Activated naive CD4-positive, alpha-beta T cell treated with anti-CD3 and anti-CD28 coated beads, Interleukin-2, amount 10 ng/mL, durations not matched to agents 7 days and 5 days (primary cell): ENCODE measurements around the gene SEMA6D.

Source experiments
- CTCF ChIA-PET: fragments of 350-600 bp; sonication (Branson Sonifier 250); formaldehyde crosslinking; loops from one replicate; lab custom pipeline; 2021; ENCODE audit warnings: antibody characterized with exemption; lab: Charles Lee
- DNase-seq: peaks from one replicate; pipeline ENCODE4 v3.0.0-alpha.2; 2020
- H3K27ac Mint-ChIP-seq: one replicate; pipeline ENCODE4 v1.8.0; 2021; ENCODE audit warnings: mild to moderate bottlenecking, moderate library complexity, mixed read lengths
- H3K27me3 Mint-ChIP-seq: one replicate; pipeline ENCODE4 v1.8.0; 2021; ENCODE audit warnings: mild to moderate bottlenecking, mixed read lengths
- H3K36me3 Mint-ChIP-seq: one replicate; pipeline ENCODE4 v1.8.0; 2021; ENCODE audit warnings: mixed read lengths
- H3K4me1 Mint-ChIP-seq: one replicate; pipeline ENCODE4 v1.8.0; 2021; ENCODE audit warnings: mixed read lengths
- H3K4me3 Mint-ChIP-seq: one replicate; pipeline ENCODE4 v1.8.0; 2021; ENCODE audit warnings: mild to moderate bottlenecking, moderate library complexity, mixed read lengths
- H3K9me3 Mint-ChIP-seq: one replicate; pipeline ENCODE4 v1.8.0; 2021; ENCODE audit warnings: mixed read lengths

SEMA6D gene

DNA sequence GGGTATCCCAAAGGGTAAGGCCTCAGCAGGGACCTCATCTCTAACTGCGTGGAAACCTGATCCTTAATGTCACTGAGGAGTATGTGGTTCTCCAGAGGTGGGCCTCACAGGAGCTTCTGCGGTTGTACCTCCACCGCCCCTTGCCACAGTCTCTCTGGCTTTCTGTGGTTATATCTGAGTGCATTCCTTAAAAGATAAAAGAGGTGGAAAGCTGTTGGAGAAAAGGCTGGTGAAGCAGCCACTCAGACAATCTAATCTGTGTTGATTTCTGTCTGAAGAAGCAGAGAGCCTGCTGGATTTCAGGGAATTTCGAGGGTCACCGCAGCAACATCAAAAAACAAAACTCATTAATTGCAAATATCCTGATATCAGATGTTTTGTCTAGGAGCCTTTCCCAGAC, 51.4 kb downstream of the SEMA6D start:
- Mint-ChIP-seq H3K27ac (no peak overlapping the region), H3K36me3 (no peaks in the 10 kb centered on the region), H3K9me3 (peaks cover 6% of the 10 kb centered on the region), H3K27me3 (peaks cover 3% of the 10 kb centered on the region), H3K4me1 (no peaks in the 10 kb centered on the region), H3K4me3 (no peak overlapping the region)
- CTCF ChIA-PET = no interaction called here
- DNase-seq = no peak

GRCh38 chr15:47769166-47769565, 51.9 kb downstream of the SEMA6D start:
- H3K4me1 Mint-ChIP-seq = no peaks in the 10 kb centered on the region
- H3K9me3 Mint-ChIP-seq = peaks cover 6% of the 10 kb centered on the region
- peaks cover 3% of the 10 kb centered on the region for H3K27me3 Mint-ChIP-seq
- H3K4me3 Mint-ChIP-seq = no peak overlapping the region
- H3K36me3 Mint-ChIP-seq = no peaks in the 10 kb centered on the region
- H3K27ac Mint-ChIP-seq = no peak overlapping the region
- CTCF ChIA-PET = no interaction called here
- DNase-seq = no peak

- Mint-ChIP-seq H3K27me3 (peaks cover 3% of the 10 kb centered on the region), H3K36me3 (no peaks in the 10 kb centered on the region), H3K4me1 (no peaks in the 10 kb centered on the region), H3K9me3 (peaks cover 4% of the 10 kb centered on the region), H3K4me3 (no peak overlapping the region), H3K27ac (no peak overlapping the region)
- no peak for DNase-seq
- CTCF ChIA-PET = no interaction called here
Observed at GRCh38 chr15:47773143-47773542, 55.8 kb downstream of the SEMA6D start.

DNA sequence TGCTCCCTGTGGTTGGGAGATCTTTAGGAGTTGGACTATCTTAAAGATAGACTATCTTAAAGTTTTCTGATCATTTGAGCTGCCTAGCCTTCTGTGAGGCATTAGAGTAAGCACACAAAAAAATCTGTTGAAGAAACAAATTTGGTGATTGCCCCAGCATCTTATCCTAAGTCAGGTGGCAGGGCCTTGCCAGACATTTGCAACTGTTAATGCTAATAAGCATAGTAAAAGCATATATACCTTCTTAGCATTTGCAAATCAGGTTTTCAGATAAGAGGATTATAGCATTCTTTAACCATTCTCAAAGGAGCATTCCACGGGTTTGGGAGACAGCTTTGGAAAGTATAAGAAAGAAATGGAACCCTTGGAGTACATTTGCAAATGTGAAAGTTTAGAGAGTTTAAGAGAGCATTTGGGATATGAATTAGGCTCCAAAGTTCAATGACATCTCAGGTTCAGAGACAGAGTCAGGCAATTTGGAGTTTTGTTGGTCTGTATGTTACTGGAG, 61.0 kb downstream of the SEMA6D start:
- no peak overlapping the region for H3K4me3 Mint-ChIP-seq
- no peaks in the 10 kb centered on the region for H3K4me1 Mint-ChIP-seq
- CTCF ChIA-PET = no interaction called here
- peaks cover 1% of the 10 kb centered on the region for H3K9me3 Mint-ChIP-seq
- H3K27ac Mint-ChIP-seq = no peak overlapping the region
- no peaks in the 10 kb centered on the region for H3K27me3 Mint-ChIP-seq
- H3K36me3 Mint-ChIP-seq = no peaks in the 10 kb centered on the region
- DNase-seq = no peak

- H3K27ac Mint-ChIP-seq = no peak overlapping the region
- H3K36me3 Mint-ChIP-seq = no peaks in the 10 kb centered on the region
- H3K9me3 Mint-ChIP-seq = no peaks in the 10 kb centered on the region
- H3K4me1 Mint-ChIP-seq = no peaks in the 10 kb centered on the region
- CTCF ChIA-PET = no interaction called here
- no peak for DNase-seq
- no peak overlapping the region for H3K4me3 Mint-ChIP-seq
- H3K27me3 Mint-ChIP-seq = no peaks in the 10 kb centered on the region
Observed at GRCh38 chr15:47780971-47781370, 63.7 kb downstream of the SEMA6D start.

DNA sequence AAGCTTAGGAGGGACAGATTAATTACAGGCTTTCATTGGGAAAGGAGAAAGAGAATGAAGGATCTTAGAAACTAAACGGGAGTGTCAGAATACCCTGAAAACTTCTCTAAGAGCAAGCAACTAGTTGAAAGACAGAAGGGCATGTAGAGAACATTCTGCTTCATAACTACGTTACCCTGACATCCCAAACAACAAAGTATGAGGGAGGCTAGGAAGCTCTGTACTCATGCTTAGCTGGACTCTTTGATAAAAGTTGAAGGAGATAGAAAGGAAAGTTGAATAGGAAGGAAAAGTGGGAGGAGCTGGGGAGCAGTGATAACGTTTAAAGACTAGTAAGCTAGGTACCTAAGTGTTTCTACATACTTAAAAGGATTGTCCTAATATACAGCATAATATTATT, 64.2 kb downstream of the SEMA6D start:
- CTCF ChIA-PET = no interaction called here
- DNase-seq = no peak
- H3K4me3 Mint-ChIP-seq = no peak overlapping the region
- H3K36me3 Mint-ChIP-seq = no peaks in the 10 kb centered on the region
- H3K27ac Mint-ChIP-seq = no peak overlapping the region
- H3K27me3 Mint-ChIP-seq = no peaks in the 10 kb centered on the region
- no peaks in the 10 kb centered on the region for H3K9me3 Mint-ChIP-seq
- H3K4me1 Mint-ChIP-seq = no peaks in the 10 kb centered on the region

- Mint-ChIP-seq H3K9me3 (no peaks in the 10 kb centered on the region), H3K36me3 (no peaks in the 10 kb centered on the region), H3K4me3 (no peak overlapping the region), H3K27ac (no peak overlapping the region), H3K27me3 (no peaks in the 10 kb centered on the region), H3K4me1 (no peaks in the 10 kb centered on the region)
- DNase-seq = no peak
- CTCF ChIA-PET = no interaction called here
Observed at GRCh38 chr15:47784820-47785219, 67.5 kb downstream of the SEMA6D start.

GRCh38 chr15:47786371-47786770, 69.1 kb downstream of the SEMA6D start:
- CTCF ChIA-PET = no interaction called here
- Mint-ChIP-seq H3K4me3 (no peak overlapping the region), H3K27me3 (no peaks in the 10 kb centered on the region), H3K4me1 (no peaks in the 10 kb centered on the region), H3K27ac (no peak overlapping the region), H3K9me3 (no peaks in the 10 kb centered on the region), H3K36me3 (no peaks in the 10 kb centered on the region)
- DNase-seq = no peak

GRCh38 chr15:47787875-47788274, 70.6 kb downstream of the SEMA6D start:
- Mint-ChIP-seq H3K27ac (no peak overlapping the region), H3K4me1 (no peaks in the 10 kb centered on the region), H3K4me3 (no peak overlapping the region), H3K27me3 (no peaks in the 10 kb centered on the region), H3K9me3 (no peaks in the 10 kb centered on the region), H3K36me3 (no peaks in the 10 kb centered on the region)
- DNase-seq = no peak
- CTCF ChIA-PET = no interaction called here

DNA sequence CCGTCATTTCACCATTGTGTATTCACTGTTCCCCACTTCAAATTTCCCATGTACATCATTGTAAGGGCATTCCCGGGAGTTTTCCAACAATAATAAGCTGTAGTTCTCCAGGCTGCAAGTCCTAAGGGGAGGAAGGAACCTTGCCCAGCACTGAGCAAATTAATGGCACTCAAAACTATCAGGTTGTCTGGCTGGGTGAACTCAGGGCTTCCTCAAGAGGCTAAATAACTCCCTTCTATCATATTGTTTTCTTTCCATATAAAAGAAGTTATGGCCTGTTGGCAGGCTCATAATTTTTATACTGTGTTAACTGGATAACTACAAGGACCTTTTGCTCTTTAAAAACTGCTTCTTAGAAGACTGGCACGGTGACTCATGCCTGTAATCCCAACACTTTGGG, 71.4 kb downstream of the SEMA6D start:
- DNase-seq = no peak

DNA sequence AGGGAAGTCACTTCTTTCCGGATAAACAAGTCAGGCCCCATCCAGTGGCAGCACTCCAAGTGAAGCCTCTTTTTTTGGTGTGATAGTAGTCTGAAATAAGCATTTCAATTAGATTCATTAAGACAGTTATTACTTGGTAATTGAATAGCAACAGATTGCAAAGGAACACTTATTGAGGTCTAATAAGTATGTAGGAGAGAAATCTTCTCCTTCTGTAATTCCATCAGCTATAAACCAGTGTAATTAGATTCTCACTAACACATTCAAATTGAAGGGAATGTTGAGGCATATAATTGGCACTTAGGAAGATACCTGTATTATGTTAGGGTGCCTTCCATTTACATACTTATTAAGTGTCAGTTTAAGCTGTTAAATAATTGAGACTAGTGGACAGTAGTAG, 73.9 kb downstream of the SEMA6D start:
- Mint-ChIP-seq H3K27ac (no peak overlapping the region), H3K36me3 (no peaks in the 10 kb centered on the region), H3K9me3 (no peaks in the 10 kb centered on the region), H3K4me1 (no peaks in the 10 kb centered on the region), H3K27me3 (no peaks in the 10 kb centered on the region), H3K4me3 (no peak overlapping the region)
- no peak for DNase-seq
- CTCF ChIA-PET = no interaction called here

More for the DNA sequence above, 71.4 kb downstream of the SEMA6D start:
- Mint-ChIP-seq H3K4me1 (no peaks in the 10 kb centered on the region), H3K9me3 (no peaks in the 10 kb centered on the region), H3K4me3 (no peak overlapping the region), H3K36me3 (no peaks in the 10 kb centered on the region), H3K27me3 (no peaks in the 10 kb centered on the region), H3K27ac (no peak overlapping the region)
- CTCF ChIA-PET = no interaction called here

DNA sequence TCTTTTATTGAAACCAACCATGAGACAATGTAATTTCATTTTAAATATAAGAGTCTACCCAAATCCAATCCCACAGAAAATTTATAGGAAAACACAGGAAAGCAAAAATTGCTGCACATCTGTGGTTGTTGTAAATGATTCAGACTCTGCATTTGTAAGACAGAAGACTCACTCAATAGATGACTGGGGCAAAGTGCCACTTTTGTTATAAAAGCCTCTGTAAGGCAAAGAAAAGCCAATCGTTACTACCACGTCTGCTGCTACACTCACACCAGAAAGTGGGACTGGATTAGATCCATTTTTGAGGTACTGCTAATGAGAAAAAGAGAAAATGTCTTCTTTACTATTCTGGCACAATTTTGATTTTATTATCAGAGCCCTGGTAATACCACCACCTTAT, 74.9 kb downstream of the SEMA6D start:
- Mint-ChIP-seq H3K27ac (no peak overlapping the region), H3K9me3 (no peaks in the 10 kb centered on the region), H3K4me1 (no peaks in the 10 kb centered on the region), H3K27me3 (no peaks in the 10 kb centered on the region), H3K4me3 (no peak overlapping the region), H3K36me3 (no peaks in the 10 kb centered on the region)
- CTCF ChIA-PET = no interaction called here
- DNase-seq = no peak

- Mint-ChIP-seq H3K4me3 (no peak overlapping the region), H3K36me3 (no peaks in the 10 kb centered on the region), H3K4me1 (no peaks in the 10 kb centered on the region), H3K27ac (no peak overlapping the region), H3K27me3 (no peaks in the 10 kb centered on the region), H3K9me3 (no peaks in the 10 kb centered on the region)
- CTCF ChIA-PET = no interaction called here
- no peak for DNase-seq
Observed at GRCh38 chr15:47794252-47794914, 77.1 kb downstream of the SEMA6D start.

GRCh38 chr15:47795864-47796263, 78.6 kb downstream of the SEMA6D start:
- Mint-ChIP-seq H3K36me3 (no peaks in the 10 kb centered on the region), H3K4me3 (no peak overlapping the region), H3K27me3 (no peaks in the 10 kb centered on the region), H3K27ac (no peak overlapping the region), H3K9me3 (no peaks in the 10 kb centered on the region), H3K4me1 (no peaks in the 10 kb centered on the region)
- CTCF ChIA-PET = no interaction called here
- no peak for DNase-seq

GRCh38 chr15:47796339-47796738, 79.0 kb downstream of the SEMA6D start:
- H3K36me3 Mint-ChIP-seq = no peaks in the 10 kb centered on the region
- no peak overlapping the region for H3K4me3 Mint-ChIP-seq
- DNase-seq = no peak
- H3K27ac Mint-ChIP-seq = no peak overlapping the region
- no peaks in the 10 kb centered on the region for H3K27me3 Mint-ChIP-seq
- CTCF ChIA-PET = no interaction called here
- H3K4me1 Mint-ChIP-seq = no peaks in the 10 kb centered on the region
- H3K9me3 Mint-ChIP-seq = no peaks in the 10 kb centered on the region
